Ovary (tissue), 9 donors: ENCODE measurements around the gene CARMIL3. TPM values are rescaled to one million over a fixed set of nuclear protein-coding genes. Genes with fewer than 3 reads are reported as not detected.
A peak's percentile ranks its signal among the peaks of the same experiment; 100 is the strongest.
"Not testable (repeated sequence)": the region's sequence is repeated elsewhere in the genome, so short reads cannot be mapped to it uniquely, and the experiment has no call there.

Source experiments
- DNase-seq, 5 donors: peaks; one replicate each; pipeline ENCODE4 v3.0.0-alpha.2; 2019 to 2020
- H3K27ac ChIP-seq, 2 donors: fragments of 200-600 bp; one replicate each; pipeline versions ENCODE4 v1.5.1 to v1.8.0; 2019 to 2022
- H3K27me3 ChIP-seq: fragments of 200-600 bp; one replicate; pipeline ENCODE4 v1.8.0; 2022
- H3K36me3 ChIP-seq: fragments of 200-600 bp; sonication (generic); one replicate; pipeline ENCODE4 v1.5.1; 2019
- H3K4me1 ChIP-seq: one replicate; pipeline ENCODE4 v1.8.1; 2013; ENCODE audit warnings: mild to moderate bottlenecking, moderate library complexity; ENCODE audit not compliant: insufficient read depth
- H3K4me3 ChIP-seq: fragments of 200-600 bp; sonication (generic); one replicate; pipeline ENCODE4 v1.5.1; 2017
- H3K9me3 ChIP-seq, 2 donors: fragments of 200-600 bp in 1 of 2; sonication (generic) in 1 of 2; one replicate each; pipeline versions ENCODE4 v1.5.1 to v1.8.1; 2013 to 2019; ENCODE audit warnings: mild to moderate bottlenecking in 1 of 2, moderate library complexity in 1 of 2
- POLR2A ChIP-seq: fragments of 450-650 bp; IDR thresholded peaks from one replicate; pipeline ENCODE4 v1.6.1; 2017; ENCODE audit warnings: antibody characterized with exemption, mild to moderate bottlenecking, moderate library complexity
- WGBS, 3 donors: extraction: QIAGEN DNeasy Blood & Tissue Kit in 1 of 3; methylation state at CpG; one replicate each; pipeline versions ENCODE4 v1.1.5 to v1.1.7; 2013 to 2017; 5-methylcytosine and 5-hydroxymethylcytosine counted together
- intact Hi-C, 4 donors: fragments of 100-400 bp; cut with DNase I; formaldehyde crosslinking; loops; one replicate each; pipeline versions ENCODE4 v1.11.0 to v1.15.1; 2022 to 2023
- polyA plus RNA-seq, 2 donors: library from polyadenylated mRNA; stranded (reverse); fragments of 200-250 nt in 1 of 2; fragments of 350-450 nt in 1 of 2; fragmentation: Illumina TruSeq in 1 of 2; extraction: RNeasy Lipid Tissue Mini Kit (QIAGEN cat#74804) in 1 of 2; gene quantifications; one replicate each; pipeline ENCODE4 v1.2.3, GENCODE V29; 2013 to 2014
- total RNA-seq, 7 donors: library from RNA; depleted of rRNA in 2 of 7; stranded (reverse); fragments of >200 nt in 2 of 7; fragmentation: NEBNext Ultra II Directional in 3 of 7; extraction: Animal tissue kit (Norgen Biotek cat#: 25700) in 3 of 7; gene quantifications; one replicate each; pipeline versions ENCODE4 v1.1.0 to v1.2.4, GENCODE V29; 2016 to 2023
- TF ChIP-seq, protein P1 (sequence below), 3 donors: fragments of 450-650 bp in 2 of 3; fragments of 200-600 bp in 1 of 3; IDR thresholded peaks; one replicate each; pipeline versions ENCODE4 v1.5.1 to v1.8.0; 2016 to 2022; ENCODE audit warnings: antibody characterized with exemption in 3 of 3, mild to moderate bottlenecking in 1 of 3
- donor health status: DM: no; HTN: no; CAD: no; lungs with moderate emphysema.
- donor health status: DM: no; HTN: no; CAD: no.
- donor health status: Bipolar disorder and iron deficiency.
- donor health status: DM: yes; HTN: yes; CAD: no.
- donor health status: DM: no; HTN: no; CAD: no.
- donor health status: DM: yes; HTN: yes; CAD: no.

CARMIL3 gene
- total and polyA plus RNA-seq, 9 donors: 0.08 to 1.3 (median 0.25) TPM; not detected in 1

DNA sequence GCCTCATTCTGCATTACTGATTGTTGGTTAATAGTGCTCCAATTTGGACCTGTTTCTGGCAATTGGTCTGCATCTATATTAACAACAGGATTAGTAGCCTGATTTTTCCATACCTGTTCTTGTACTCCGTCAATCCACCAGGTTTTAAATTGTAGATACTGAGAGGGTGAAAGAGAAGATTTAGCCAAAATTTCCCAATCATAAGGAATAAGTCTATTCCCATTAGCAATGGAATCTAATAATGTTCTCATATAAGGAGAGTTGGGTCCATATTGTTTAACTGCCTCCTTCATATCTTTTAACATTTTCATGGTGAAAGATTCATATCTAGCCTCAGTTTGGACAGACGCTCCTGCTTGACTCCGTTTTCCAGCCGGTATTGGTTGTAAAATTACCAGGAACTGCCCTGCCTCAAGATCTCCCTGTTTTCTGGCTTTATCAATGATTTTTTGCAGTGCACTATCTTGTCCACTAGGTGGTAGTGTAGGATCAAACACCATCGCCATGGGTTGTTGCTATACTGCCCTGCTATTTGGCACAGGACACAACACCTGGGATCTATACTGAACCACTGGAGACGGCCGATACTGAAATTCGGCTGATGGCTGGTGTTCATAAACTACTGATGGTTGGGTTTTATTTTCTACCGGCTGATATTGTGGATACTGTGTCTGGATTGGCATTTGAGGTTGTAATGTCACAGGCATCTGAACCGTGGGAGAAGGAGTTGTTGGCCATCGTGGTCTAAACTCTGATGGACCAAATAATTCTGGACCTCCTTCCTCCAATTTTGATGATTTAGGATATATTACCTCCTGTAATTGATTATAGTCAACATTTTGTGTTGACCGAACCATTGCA is 37.9 kb upstream of the CARMIL3 start:
- no peak overlapping the region for H3K27ac ChIP-seq
- WGBS, 3 donors: 23 to 30% (median 29%) methylated on average over 12 of the region's 12 CpGs
- DNase-seq: peak in 4 of 5 donors; percentile 30 to 49 (median 34)
- H3K27me3 ChIP-seq: no peaks in the 10 kb centered on the region
- intact Hi-C loops: no loop called here
- no peaks in the 10 kb centered on the region for H3K9me3 ChIP-seq
- TF ChIP-seq, protein P1, sequence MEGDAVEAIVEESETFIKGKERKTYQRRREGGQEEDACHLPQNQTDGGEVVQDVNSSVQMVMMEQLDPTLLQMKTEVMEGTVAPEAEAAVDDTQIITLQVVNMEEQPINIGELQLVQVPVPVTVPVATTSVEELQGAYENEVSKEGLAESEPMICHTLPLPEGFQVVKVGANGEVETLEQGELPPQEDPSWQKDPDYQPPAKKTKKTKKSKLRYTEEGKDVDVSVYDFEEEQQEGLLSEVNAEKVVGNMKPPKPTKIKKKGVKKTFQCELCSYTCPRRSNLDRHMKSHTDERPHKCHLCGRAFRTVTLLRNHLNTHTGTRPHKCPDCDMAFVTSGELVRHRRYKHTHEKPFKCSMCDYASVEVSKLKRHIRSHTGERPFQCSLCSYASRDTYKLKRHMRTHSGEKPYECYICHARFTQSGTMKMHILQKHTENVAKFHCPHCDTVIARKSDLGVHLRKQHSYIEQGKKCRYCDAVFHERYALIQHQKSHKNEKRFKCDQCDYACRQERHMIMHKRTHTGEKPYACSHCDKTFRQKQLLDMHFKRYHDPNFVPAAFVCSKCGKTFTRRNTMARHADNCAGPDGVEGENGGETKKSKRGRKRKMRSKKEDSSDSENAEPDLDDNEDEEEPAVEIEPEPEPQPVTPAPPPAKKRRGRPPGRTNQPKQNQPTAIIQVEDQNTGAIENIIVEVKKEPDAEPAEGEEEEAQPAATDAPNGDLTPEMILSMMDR (IDR thresholded peaks at IDR 0.05): peak; percentile 82 to 88 (median 85)
- TF ChIP-seq POLR2A: no peak
- H3K4me1 ChIP-seq: no peaks in the 10 kb centered on the region
- H3K4me3 ChIP-seq: no peak overlapping the region
- H3K36me3 ChIP-seq: no peaks in the 10 kb centered on the region

DNA sequence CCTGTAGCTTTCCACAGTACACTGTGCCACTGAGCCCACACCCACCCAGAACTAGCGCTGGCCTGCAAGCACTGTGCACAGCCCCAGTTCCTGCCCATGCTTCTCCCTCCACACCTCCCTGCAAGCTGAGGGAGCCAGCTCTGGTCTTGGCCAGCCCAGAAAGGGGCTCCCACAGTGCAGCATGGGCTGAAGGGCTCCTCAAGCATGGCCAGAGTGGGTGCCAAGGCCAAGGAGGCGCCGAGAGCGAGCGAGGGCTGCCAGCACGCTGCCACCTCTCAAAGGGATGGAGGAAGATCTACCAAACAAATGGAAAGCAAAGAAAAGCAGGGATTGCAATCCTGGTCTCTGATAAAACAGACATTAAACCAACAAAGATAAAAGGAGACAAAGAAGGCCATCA is 36.1 kb upstream of the CARMIL3 start:
- WGBS, 3 donors: 96 to 98% (median 98%) methylated on average over 6 of the region's 6 CpGs
- H3K9me3 ChIP-seq, DNase-seq, H3K27ac ChIP-seq, H3K4me3 ChIP-seq, H3K27me3 ChIP-seq, H3K36me3 ChIP-seq, H3K4me1 ChIP-seq: not testable (repeated sequence)
- intact Hi-C loops: loop anchor here (2.0 to 5.0 kb wide), 2 partner anchors 43 kb away; no protein-coding TSS in a partner anchor

DNA sequence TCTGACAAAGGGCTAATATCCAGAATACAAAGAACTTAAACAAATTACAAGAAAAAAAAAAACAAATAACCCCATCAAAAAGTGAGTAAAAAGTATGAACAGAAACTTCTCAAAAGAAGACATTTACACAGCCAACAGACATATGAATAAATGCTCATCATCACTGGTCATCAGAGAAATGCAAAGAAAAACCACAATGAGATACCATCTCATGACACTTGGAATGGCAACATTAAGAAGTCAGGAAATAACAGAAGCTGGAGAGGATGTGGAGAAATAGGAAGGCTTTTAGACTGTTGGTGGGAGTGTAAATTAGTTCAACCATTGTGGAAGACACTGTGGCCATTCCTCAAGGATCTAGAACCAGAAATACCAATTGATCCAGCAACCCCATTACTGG is 32.8 kb upstream of the CARMIL3 start:
- H3K9me3 ChIP-seq, H3K27ac ChIP-seq, H3K4me3 ChIP-seq, H3K4me1 ChIP-seq, DNase-seq, H3K27me3 ChIP-seq, H3K36me3 ChIP-seq: not testable (repeated sequence)
- intact Hi-C loops: loop anchor here in 2 of 4 donors (5.0 kb wide), 1 partner anchor 47 kb away; no protein-coding TSS in a partner anchor

GRCh38 chr14:24019944-24020343 is 31.9 kb upstream of the CARMIL3 start:
- not testable (repeated sequence) for H3K4me3 ChIP-seq, H3K9me3 ChIP-seq, H3K4me1 ChIP-seq, H3K36me3 ChIP-seq, DNase-seq, H3K27ac ChIP-seq, H3K27me3 ChIP-seq
- 52 to 60% (median 53%) methylated on average over 2 of the region's 2 CpGs for WGBS, 3 donors
- intact Hi-C loops: loop anchor here in 2 of 4 donors (5.0 kb wide), 1 partner anchor 48 kb away; no protein-coding TSS in a partner anchor

DNA sequence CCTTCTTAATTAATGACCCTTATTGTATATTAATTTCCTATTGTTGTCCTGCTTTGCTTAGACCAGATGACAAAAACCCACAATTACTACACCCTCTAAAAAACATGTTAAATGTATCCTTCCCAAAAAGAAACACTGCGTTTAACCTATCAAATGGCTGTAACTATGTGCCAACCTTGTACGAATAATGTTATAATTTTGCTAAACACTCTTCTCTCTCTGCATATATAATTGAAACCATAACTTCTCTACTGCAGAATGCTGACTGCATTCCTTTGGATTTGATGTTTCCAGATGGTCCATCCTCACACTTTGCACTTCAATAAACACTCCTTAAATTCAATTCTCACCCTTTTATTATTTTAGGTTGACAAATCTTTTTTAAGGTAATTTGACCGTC is 31.3 kb upstream of the CARMIL3 start:
- H3K4me3 ChIP-seq, H3K4me1 ChIP-seq, DNase-seq, H3K9me3 ChIP-seq, H3K27ac ChIP-seq, H3K27me3 ChIP-seq, intact Hi-C loops, H3K36me3 ChIP-seq: not testable (repeated sequence)
- WGBS, 3 donors: 89 to 94% (median 90%) methylated on average over 3 of the region's 3 CpGs

DNA sequence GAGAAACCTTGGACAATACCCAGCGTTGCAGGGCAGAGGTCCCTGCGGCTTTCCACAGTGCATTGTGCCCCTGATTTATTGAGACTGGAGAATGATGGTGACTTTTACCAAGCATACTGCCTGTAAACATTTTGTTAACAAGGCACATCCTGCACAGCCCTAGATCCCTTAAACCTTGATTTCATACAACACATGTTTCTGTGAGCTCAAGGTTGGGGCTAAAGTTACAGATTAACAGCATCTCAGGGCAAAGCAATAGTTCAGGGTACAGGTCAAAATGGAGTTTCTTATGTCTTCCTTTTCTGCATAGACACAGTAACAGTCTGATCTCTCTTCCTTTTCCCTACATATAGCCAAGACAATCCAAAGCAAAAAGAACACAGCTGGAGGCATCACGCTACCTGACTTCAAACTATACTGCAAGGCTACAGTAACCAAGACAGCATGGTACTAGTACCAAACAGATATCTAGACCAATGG is 26.8 kb upstream of the CARMIL3 start:
- H3K4me1 ChIP-seq, H3K27ac ChIP-seq, H3K9me3 ChIP-seq, DNase-seq, H3K36me3 ChIP-seq, H3K4me3 ChIP-seq, intact Hi-C loops, H3K27me3 ChIP-seq: not testable (repeated sequence)
- 92 to 100% (median 95%) methylated on average over 3 of the region's 3 CpGs for WGBS, 3 donors

- H3K27ac ChIP-seq, intact Hi-C loops, H3K9me3 ChIP-seq, H3K27me3 ChIP-seq, H3K4me1 ChIP-seq, DNase-seq, H3K4me3 ChIP-seq, H3K36me3 ChIP-seq: not testable (repeated sequence)
- 88 to 97% (median 90%) methylated on average over 2 to 3 of the region's 3 CpGs for WGBS, 3 donors
Measured at GRCh38 chr14:24029687-24030086, 22.1 kb upstream of the CARMIL3 start.

DNA sequence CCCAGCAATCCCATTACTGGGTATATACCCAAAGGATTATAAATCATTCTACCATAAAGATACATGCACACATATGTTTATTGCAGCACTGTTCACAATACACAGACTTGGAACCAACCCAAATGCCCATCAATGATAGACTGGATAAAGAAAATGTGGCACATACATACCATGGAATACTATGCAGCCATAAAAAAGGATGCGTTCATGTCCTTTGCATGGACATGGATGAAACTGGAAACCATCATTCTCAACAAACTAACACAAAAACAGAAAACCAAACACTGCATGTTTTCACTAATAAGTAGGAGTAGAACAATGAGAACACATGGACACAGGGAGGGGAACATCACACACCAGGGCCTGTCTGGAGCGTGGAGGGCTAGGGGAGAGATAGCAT is 20.5 kb upstream of the CARMIL3 start:
- H3K9me3 ChIP-seq, H3K4me3 ChIP-seq, intact Hi-C loops, H3K4me1 ChIP-seq, H3K27me3 ChIP-seq, H3K36me3 ChIP-seq, DNase-seq, H3K27ac ChIP-seq: not testable (repeated sequence)
- WGBS, 3 donors: 88 to 91% (median 90%) methylated on average over 2 of the region's 2 CpGs
